Esophagus muscularis mucosa (tissue), 4 donors: Measurements from ENCODE around the gene TFAP2E. TPM values are rescaled to one million over a fixed set of nuclear protein-coding genes. Genes with fewer than 3 reads are reported as not detected.
A peak's percentile ranks its signal among the peaks of the same experiment; 100 is the strongest.
"Not testable (repeated sequence)": the region's sequence is repeated elsewhere in the genome, so short reads cannot be mapped to it uniquely, and the experiment has no call there.

ENCODE experiments used
- DNase-seq: peaks from one replicate; pipeline ENCODE4 v3.0.0-alpha.2; 2017; ENCODE audit errors: extremely low spot score
- H3K27ac ChIP-seq, 4 donors: fragments of 200-600 bp; sonication (generic); replicated peaks in 1 of 4; 1 replicate in 3 of 4; 2 replicates in 1 of 4; pipeline ENCODE4 v1.5.1; 2016 to 2019; ENCODE audit warnings: mild to moderate bottlenecking in 1 of 4
- H3K27me3 ChIP-seq, 4 donors: fragments of 200-600 bp; sonication (generic); one replicate each; pipeline versions ENCODE4 v1.5.1 to v1.6.0; 2016 to 2019
- H3K36me3 ChIP-seq, 4 donors: fragments of 200-600 bp; sonication (generic); one replicate each; pipeline ENCODE4 v1.5.1; 2016 to 2019
- H3K4me1 ChIP-seq, 4 donors: fragments of 200-600 bp; sonication (generic); one replicate each; pipeline ENCODE4 v1.5.1; 2016 to 2019
- H3K4me3 ChIP-seq, 4 donors: fragments of 200-600 bp; sonication (generic); 1 replicate in 2 of 4; 2 replicates in 2 of 4; pipeline ENCODE4 v1.5.1; 2016 to 2019; ENCODE audit warnings: mild to moderate bottlenecking in 4 of 4, moderate library complexity in 1 of 4
- H3K9me3 ChIP-seq, 4 donors: fragments of 200-600 bp; sonication (generic); 1 replicate in 3 of 4; 2 replicates in 1 of 4; pipeline ENCODE4 v1.5.1; 2016 to 2019
- CTCF ChIP-seq, 3 experiments: fragments of 200-600 bp in 2 of 3; fragments of 450-650 bp in 1 of 3; sonication (generic) in 2 of 3; IDR thresholded peaks; one replicate each; pipeline ENCODE4 v1.5.1; 2017 to 2019; ENCODE audit warnings: antibody characterized with exemption in 3 of 3, mild to moderate bottlenecking in 2 of 3, moderate library complexity in 1 of 3
- EP300 ChIP-seq: sonication (generic); formaldehyde crosslinking; IDR thresholded peaks from one replicate; pipeline ENCODE4 v1.6.1; 2017; ENCODE audit warnings: antibody characterized with exemption
- POLR2A ChIP-seq: fragments of 450-650 bp; IDR thresholded peaks from one replicate; pipeline ENCODE4 v1.6.1; 2017; ENCODE audit warnings: antibody characterized with exemption, moderate library complexity, mild to moderate bottlenecking, low read depth
- POLR2AphosphoS5 ChIP-seq, 2 donors: sonication (generic); formaldehyde crosslinking; IDR thresholded peaks; one replicate each; pipeline ENCODE4 v1.6.1; 2017; ENCODE audit warnings: antibody characterized with exemption in 2 of 2
- WGBS: methylation state at CpG from one replicate; pipeline ENCODE4 v1.1.5; 2018; 5-methylcytosine and 5-hydroxymethylcytosine counted together
- intact Hi-C: fragments of 100-400 bp; cut with DNase I; formaldehyde crosslinking; loops from one replicate; pipeline ENCODE4 v1.15.1; 2023
- total RNA-seq, 4 donors: library from RNA; depleted of rRNA; stranded (reverse); fragments of >200 nt; gene quantifications; one replicate each; pipeline versions ENCODE4 v1.1.0 to v1.2.1, GENCODE V29; 2016

The TFAP2E gene
- total RNA-seq, 4 donors from 2014 or later = 0.33 to 0.71 (median 0.63) TPM; not detected in 1

- 71% methylated on average over 15 of the region's 48 CpGs for WGBS
- TF ChIP-seq POLR2A (no peak), POLR2AphosphoS5 (IDR thresholded peaks at IDR 0.05) (no peak), CTCF (IDR thresholded peaks at IDR 0.05) (no peak), EP300 (no peak)
- no peaks in the 10 kb centered on the region for H3K9me3 ChIP-seq
- intact Hi-C loops = no loop called here
- peaks cover 0 to 95% (median 27%) of the 10 kb centered on the region in 4 donors for H3K27me3 ChIP-seq
- H3K4me3 ChIP-seq = no peak overlapping the region
- DNase-seq = no peak
- H3K36me3 ChIP-seq = no peaks in the 10 kb centered on the region
- peaks cover 23 to 46% (median 36%) of the 10 kb centered on the region in 4 donors for H3K4me1 ChIP-seq
- H3K27ac ChIP-seq = no peak overlapping the region
Observed at GRCh38 chr1:35574125-35574654, 1.1 kb downstream of the TFAP2E start.

GRCh38 chr1:35574655-35575415, 1.7 kb downstream of the TFAP2E start:
- 81% methylated on average over 27 of the region's 30 CpGs for WGBS
- no peak for DNase-seq
- peaks cover 0 to 89% (median 27%) of the 10 kb centered on the region in 4 donors for H3K27me3 ChIP-seq
- no peaks in the 10 kb centered on the region for H3K9me3 ChIP-seq
- H3K4me3 ChIP-seq = no peak overlapping the region
- H3K27ac ChIP-seq = no peak overlapping the region
- H3K4me1 ChIP-seq = peaks cover 23 to 46% (median 36%) of the 10 kb centered on the region in 4 donors
- no peaks in the 10 kb centered on the region for H3K36me3 ChIP-seq
- TF ChIP-seq POLR2AphosphoS5 (IDR thresholded peaks at IDR 0.05) (no peak), POLR2A (no peak), EP300 (no peak), CTCF (IDR thresholded peaks at IDR 0.05) (no peak)
- intact Hi-C loops = no loop called here

GRCh38 chr1:35575416-35575958, 2.4 kb downstream of the TFAP2E start:
- no peak for DNase-seq
- no peak overlapping the region for H3K4me3 ChIP-seq
- H3K27me3 ChIP-seq = peaks cover 0 to 83% (median 27%) of the 10 kb centered on the region in 4 donors
- no peak for TF ChIP-seq POLR2AphosphoS5 (IDR thresholded peaks at IDR 0.05)
- TF ChIP-seq CTCF (IDR thresholded peaks at IDR 0.05) = no peak
- TF ChIP-seq POLR2A = no peak
- TF ChIP-seq EP300 = no peak
- no peaks in the 10 kb centered on the region for H3K9me3 ChIP-seq
- peaks cover 23 to 46% (median 36%) of the 10 kb centered on the region in 4 donors for H3K4me1 ChIP-seq
- H3K36me3 ChIP-seq = no peaks in the 10 kb centered on the region
- intact Hi-C loops = no loop called here
- no peak overlapping the region for H3K27ac ChIP-seq
- WGBS = 91% methylated on average over 4 of the region's 5 CpGs

GRCh38 chr1:35576061-35576765, 3.1 kb downstream of the TFAP2E start:
- Histone ChIP-seq H3K4me3 (peak overlapping the region; percentile 50 to 61 (median 53)), H3K27ac (no peak overlapping the region), H3K27me3 (peaks cover 0 to 76% (median 27%) of the 10 kb centered on the region in 4 donors), H3K9me3 (no peaks in the 10 kb centered on the region), H3K4me1 (peaks cover 23 to 46% (median 36%) of the 10 kb centered on the region in 4 donors), H3K36me3 (no peaks in the 10 kb centered on the region)
- DNase-seq = no peak
- no peak for TF ChIP-seq POLR2AphosphoS5 (IDR thresholded peaks at IDR 0.05)
- WGBS = 67% methylated on average over 10 of the region's 10 CpGs
- intact Hi-C loops = no loop called here

GRCh38 chr1:35576766-35577070, 3.6 kb downstream of the TFAP2E start:
- H3K36me3 ChIP-seq, intact Hi-C loops, H3K9me3 ChIP-seq, DNase-seq, H3K27ac ChIP-seq: not testable (repeated sequence)
- H3K4me1 ChIP-seq = peaks cover 23 to 46% (median 36%) of the 10 kb centered on the region in 4 donors
- peak overlapping the region; percentile 50 to 61 (median 53) for H3K4me3 ChIP-seq
- 65% methylated on average over 9 of the region's 37 CpGs for WGBS
- H3K27me3 ChIP-seq = peaks cover 0 to 71% (median 27%) of the 10 kb centered on the region in 4 donors
